H9 (cell line): ENCODE results near the gene SH3BGR. TPM values are rescaled to one million over a fixed set of nuclear protein-coding genes. Genes with fewer than 3 reads are reported as not detected.

ENCODE experiments used
- DNase-seq: peaks from one replicate; pipeline ENCODE4 v3.0.0-alpha.2; 2017
- H2AFZ ChIP-seq: one replicate; pipeline ENCODE4 v1.6.1; 2013; ENCODE audit warnings: mild to moderate bottlenecking, low read length, control low read depth, moderate library complexity
- H2AK5ac ChIP-seq: 2 replicates; pipeline ENCODE4 v1.6.1; 2013; ENCODE audit warnings: low read length, control low read depth, mixed read lengths; ENCODE audit not compliant: insufficient read length
- H2BK120ac ChIP-seq: one replicate; pipeline ENCODE4 v1.6.1; 2013; ENCODE audit warnings: low read depth, mild to moderate bottlenecking, low read length, control low read depth, inconsistent platforms; ENCODE audit not compliant: poor library complexity, severe bottlenecking
- H2BK12ac ChIP-seq: 2 replicates; pipeline ENCODE4 v1.6.1; 2013; ENCODE audit warnings: low read length, control low read depth, mixed read lengths, low read depth; ENCODE audit not compliant: insufficient read length
- H2BK15ac ChIP-seq: 2 replicates; pipeline ENCODE4 v1.6.1; 2013; ENCODE audit warnings: low read depth, low read length, control low read depth
- H2BK20ac ChIP-seq: one replicate; pipeline ENCODE4 v1.6.1; 2013; ENCODE audit warnings: low read depth, mild to moderate bottlenecking, low read length, control low read depth, inconsistent platforms; ENCODE audit not compliant: poor library complexity, severe bottlenecking
- H2BK5ac ChIP-seq: 2 replicates; pipeline ENCODE4 v1.6.1; 2013; ENCODE audit warnings: low read length, control low read depth, mixed read lengths; ENCODE audit not compliant: insufficient read length
- H3K14ac ChIP-seq: 2 replicates; pipeline ENCODE4 v1.6.1; 2013; ENCODE audit warnings: low read length, control low read depth; ENCODE audit not compliant: insufficient read depth
- H3K18ac ChIP-seq: 2 replicates; pipeline ENCODE4 v1.6.1; 2013; ENCODE audit warnings: low read depth, mild to moderate bottlenecking, mixed read lengths, low read length, control low read depth; ENCODE audit not compliant: insufficient read length
- H3K23ac ChIP-seq: 2 replicates; pipeline ENCODE4 v1.6.1; 2013; ENCODE audit warnings: low read length, control low read depth, mixed read lengths, low read depth; ENCODE audit not compliant: insufficient read length
- H3K23me2 ChIP-seq: 2 replicates; pipeline ENCODE4 v1.6.1; 2013; ENCODE audit warnings: low read depth, mild to moderate bottlenecking, mixed read lengths, low read length, control low read depth; ENCODE audit not compliant: insufficient read length, poor library complexity, severe bottlenecking
- H3K27ac ChIP-seq: 2 replicates; pipeline ENCODE4 v1.5.1; 2013; ENCODE audit warnings: low read length, control low read depth, mixed read lengths, low read depth; ENCODE audit not compliant: insufficient read length
- H3K27me3 ChIP-seq: 2 replicates; pipeline ENCODE4 v1.6.1; 2013; ENCODE audit warnings: low read length, control low read depth, inconsistent platforms; ENCODE audit not compliant: insufficient read depth
- H3K4ac ChIP-seq: 2 replicates; pipeline ENCODE4 v1.6.1; 2013; ENCODE audit warnings: low read depth, mild to moderate bottlenecking, control low read depth, inconsistent platforms, low read length, moderate library complexity
- H3K4me1 ChIP-seq: 2 replicates; pipeline ENCODE4 v1.6.1; 2013; ENCODE audit warnings: low read length, control low read depth, inconsistent platforms; ENCODE audit not compliant: insufficient read depth
- H3K4me2 ChIP-seq: 2 replicates; pipeline ENCODE4 v1.6.1; 2013; ENCODE audit warnings: low read length, control low read depth, mixed read lengths; ENCODE audit not compliant: insufficient read length, insufficient read depth
- H3K56ac ChIP-seq: 2 replicates; pipeline ENCODE4 v1.6.1; 2013; ENCODE audit warnings: low read depth, mild to moderate bottlenecking, mixed read lengths, low read length, control low read depth; ENCODE audit not compliant: insufficient read length
- H3K79me1 ChIP-seq: 2 replicates; pipeline ENCODE4 v1.6.1; 2013; ENCODE audit warnings: low read depth, mild to moderate bottlenecking, moderate library complexity, low read length, control low read depth, inconsistent platforms; ENCODE audit not compliant: insufficient read depth, poor library complexity, severe bottlenecking
- H3K79me2 ChIP-seq: 2 replicates; pipeline ENCODE4 v1.6.1; 2013; ENCODE audit warnings: low read length, control low read depth, inconsistent platforms; ENCODE audit not compliant: insufficient read depth
- H3K9ac ChIP-seq: 2 replicates; pipeline ENCODE4 v1.6.1; 2013; ENCODE audit warnings: low read length, control low read depth, mixed read lengths; ENCODE audit not compliant: insufficient read length; ENCODE audit errors: extremely low read depth
- H3K9me3 ChIP-seq: one replicate; pipeline ENCODE4 v1.6.1; 2013; ENCODE audit warnings: low read depth, low read length, inconsistent platforms; ENCODE audit not compliant: control insufficient read depth
- H3T11ph ChIP-seq: one replicate; pipeline ENCODE4 v1.6.1; 2013; ENCODE audit warnings: mild to moderate bottlenecking, low read length, control low read depth, inconsistent platforms
- H4K20me1 ChIP-seq: one replicate; pipeline ENCODE4 v1.6.1; 2013; ENCODE audit not compliant: control insufficient read depth, insufficient read length, insufficient read depth
- H4K5ac ChIP-seq: 2 replicates; pipeline ENCODE4 v1.6.1; 2013; ENCODE audit warnings: low read depth, mild to moderate bottlenecking, mixed read lengths, low read length, control low read depth; ENCODE audit not compliant: insufficient read length
- H4K8ac ChIP-seq: replicated peaks from 2 replicates; pipeline ENCODE4 v1.6.1; 2013; ENCODE audit warnings: low read length, control low read depth, mixed read lengths, low read depth; ENCODE audit not compliant: insufficient read length
- H4K91ac ChIP-seq: 2 replicates; pipeline ENCODE4 v1.6.1; 2013; ENCODE audit warnings: low read depth, mild to moderate bottlenecking, moderate library complexity, mixed read lengths, low read length, control low read depth; ENCODE audit not compliant: insufficient read length
- H3K27ac Mint-ChIP-seq, 3 experiments: 2 replicates in 2 of 3; 3 replicates in 1 of 3; pipeline ENCODE4 v1.8.0; 2020 to 2021; ENCODE audit warnings: mixed read lengths in 3 of 3, mild to moderate bottlenecking in 1 of 3, moderate library complexity in 1 of 3
- H3K27me3 Mint-ChIP-seq: 2 replicates; pipeline ENCODE4 v1.8.0; 2021; ENCODE audit warnings: low read depth, mild to moderate bottlenecking, moderate library complexity, mixed read lengths
- H3K36me3 Mint-ChIP-seq, 3 experiments: 2 replicates in 2 of 3; 3 replicates in 1 of 3; pipeline ENCODE4 v1.8.0; 2020 to 2021; ENCODE audit warnings: low read depth in 3 of 3, mixed read lengths in 3 of 3; ENCODE audit not compliant: insufficient read depth in 1 of 3
- H3K4me1 Mint-ChIP-seq, 2 experiments: 2 replicates each; pipeline ENCODE4 v1.8.0; 2020; ENCODE audit warnings: mixed read lengths in 2 of 2
- H3K4me3 Mint-ChIP-seq, 2 experiments: 2 replicates in 1 of 2; 3 replicates in 1 of 2; pipeline ENCODE4 v1.8.0; 2020 to 2021; ENCODE audit warnings: mild to moderate bottlenecking in 2 of 2, mixed read lengths in 2 of 2, moderate library complexity in 1 of 2
- H3K9me3 Mint-ChIP-seq, 2 experiments: 2 replicates in 1 of 2; 3 replicates in 1 of 2; pipeline ENCODE4 v1.8.0; 2020; ENCODE audit warnings: mild to moderate bottlenecking in 2 of 2, mixed read lengths in 2 of 2, moderate library complexity in 1 of 2
- WGBS: extraction: QIAGEN DNeasy Blood & Tissue Kit; methylation state at CpG from one replicate; pipeline ENCODE4 v1.1.7; 2013; ENCODE audit warnings: missing lambda C conversion rate, low lambda C conversion rate, mixed read lengths; ENCODE audit not compliant: insufficient read length; ENCODE audit errors: extremely low coverage; 5-methylcytosine and 5-hydroxymethylcytosine counted together
- total RNA-seq: library from RNA; stranded (reverse); gene quantifications from 2 replicates; pipeline ENCODE4 v1.2.1, GENCODE V29; 2021
- TF ChIP-seq, protein P1 (sequence below): fragments of 200-600 bp; sonication (generic); conservative IDR thresholded peaks from 3 replicates; pipeline ENCODE4 v1.8.0; 2021; ENCODE audit warnings: antibody characterized with exemption, mild to moderate bottlenecking

Gene SH3BGR
- total RNA-seq, 1 experiment from 2014 or later, result 2.9 TPM

DNA sequence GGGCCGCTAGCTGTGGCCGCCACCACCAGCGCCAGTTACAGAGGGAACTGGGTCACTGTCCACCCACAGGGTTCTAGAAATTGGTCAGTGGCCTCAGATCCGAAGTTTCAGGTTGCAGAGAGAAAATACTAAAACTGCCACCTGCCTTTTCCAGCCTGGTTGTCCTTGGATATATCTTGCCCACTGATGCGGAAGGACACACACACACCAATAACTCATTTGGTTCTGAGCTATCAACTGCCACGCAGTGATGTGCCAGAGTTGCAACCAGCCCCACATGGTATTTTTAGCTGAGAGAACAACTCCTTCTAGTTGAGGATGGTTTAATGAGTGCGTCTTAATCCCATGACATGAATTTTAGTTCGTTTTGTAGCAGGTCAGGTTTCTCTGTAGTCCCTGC is 68.1 kb downstream of the SH3BGR start:
- no peaks in the 10 kb centered on the region; a peak in 1 of 5 replicates for H3K9me3 Mint-ChIP-seq

More for the DNA sequence above, 68.1 kb downstream of the SH3BGR start:
- Histone ChIP-seq H2BK20ac (peak overlapping the region; percentile 15), H4K8ac (no peak overlapping the region), H3K4ac (no peak overlapping the region), H3K27me3 (no peaks in the 10 kb centered on the region), H2BK120ac (no peak overlapping the region), H3K79me1 (no peaks in the 10 kb centered on the region), H3K56ac (no peak overlapping the region), H2BK15ac (no peak overlapping the region), H2AFZ (no peak overlapping the region), H4K20me1 (no peaks in the 10 kb centered on the region), H3K14ac (no peak overlapping the region), H2BK12ac (no peak overlapping the region), H4K91ac (peak overlapping the region; percentile 23), H3K4me2 (no peak overlapping the region), H2AK5ac (no peak overlapping the region), H3K23ac (no peak overlapping the region), H4K5ac (no peak overlapping the region), H3K4me1 (no peaks in the 10 kb centered on the region; the same call in 1 of the 2 replicates), H3K18ac (no peak overlapping the region), H3T11ph (no peak overlapping the region), H3K79me2 (no peaks in the 10 kb centered on the region), H3K9ac (no peak overlapping the region), H3K9me3 (no peaks in the 10 kb centered on the region), H3K23me2 (no peaks in the 10 kb centered on the region), H3K27ac (no peak overlapping the region), H2BK5ac (no peak overlapping the region)
- peaks cover 0 to 5% (median 2%) of the 10 kb centered on the region in 3 experiments; a peak in 3 of 7 replicates for H3K36me3 Mint-ChIP-seq
- H3K4me1 Mint-ChIP-seq, result peaks cover 23 to 35% of the 10 kb centered on the region in 2 experiments
- H3K27ac Mint-ChIP-seq, result no peak overlapping the region
- TF ChIP-seq, protein P1, sequence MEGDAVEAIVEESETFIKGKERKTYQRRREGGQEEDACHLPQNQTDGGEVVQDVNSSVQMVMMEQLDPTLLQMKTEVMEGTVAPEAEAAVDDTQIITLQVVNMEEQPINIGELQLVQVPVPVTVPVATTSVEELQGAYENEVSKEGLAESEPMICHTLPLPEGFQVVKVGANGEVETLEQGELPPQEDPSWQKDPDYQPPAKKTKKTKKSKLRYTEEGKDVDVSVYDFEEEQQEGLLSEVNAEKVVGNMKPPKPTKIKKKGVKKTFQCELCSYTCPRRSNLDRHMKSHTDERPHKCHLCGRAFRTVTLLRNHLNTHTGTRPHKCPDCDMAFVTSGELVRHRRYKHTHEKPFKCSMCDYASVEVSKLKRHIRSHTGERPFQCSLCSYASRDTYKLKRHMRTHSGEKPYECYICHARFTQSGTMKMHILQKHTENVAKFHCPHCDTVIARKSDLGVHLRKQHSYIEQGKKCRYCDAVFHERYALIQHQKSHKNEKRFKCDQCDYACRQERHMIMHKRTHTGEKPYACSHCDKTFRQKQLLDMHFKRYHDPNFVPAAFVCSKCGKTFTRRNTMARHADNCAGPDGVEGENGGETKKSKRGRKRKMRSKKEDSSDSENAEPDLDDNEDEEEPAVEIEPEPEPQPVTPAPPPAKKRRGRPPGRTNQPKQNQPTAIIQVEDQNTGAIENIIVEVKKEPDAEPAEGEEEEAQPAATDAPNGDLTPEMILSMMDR, result no peak
- peaks cover 3% of the 10 kb centered on the region; the same call in 1 of the 2 replicates for H3K27me3 Mint-ChIP-seq
- DNase-seq, result no peak
- no peak overlapping the region for H3K4me3 Mint-ChIP-seq
- no CpG with 5 or more reads among the region's 8 CpGs for WGBS
